Activated CD4-positive, alpha-beta T cell treated with anti-CD3 and anti-CD28 coated beads, Interleukin-2, amount 50 U/mL, for 4 hours (primary cell): ENCODE data around the gene ROR2.

Experiments used
- DNase-seq, 2 experiments: peaks; one replicate each; pipeline ENCODE4 v3.0.0-alpha.2; 2020

ROR2 gene

DNA sequence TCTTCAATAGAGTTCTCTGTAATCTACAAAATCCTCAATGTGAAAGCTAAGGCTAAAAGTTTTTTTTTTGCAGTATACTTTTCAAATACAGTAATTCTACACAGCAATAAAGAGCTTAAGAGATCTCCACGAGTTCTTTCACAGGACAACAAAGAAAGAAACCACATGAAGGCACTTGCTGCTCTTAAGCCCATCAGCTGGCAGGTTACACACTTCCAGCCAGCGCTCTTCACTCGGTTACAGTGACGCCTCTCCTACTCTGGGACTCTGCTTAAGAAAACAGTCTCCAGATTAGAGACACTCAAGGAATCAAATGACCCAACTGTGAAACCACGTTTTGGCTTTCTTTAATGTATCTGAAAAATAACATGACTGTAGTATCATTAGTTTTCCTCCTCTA is 85.0 kb downstream of the ROR2 start:
- DNase-seq, result no peak

DNA sequence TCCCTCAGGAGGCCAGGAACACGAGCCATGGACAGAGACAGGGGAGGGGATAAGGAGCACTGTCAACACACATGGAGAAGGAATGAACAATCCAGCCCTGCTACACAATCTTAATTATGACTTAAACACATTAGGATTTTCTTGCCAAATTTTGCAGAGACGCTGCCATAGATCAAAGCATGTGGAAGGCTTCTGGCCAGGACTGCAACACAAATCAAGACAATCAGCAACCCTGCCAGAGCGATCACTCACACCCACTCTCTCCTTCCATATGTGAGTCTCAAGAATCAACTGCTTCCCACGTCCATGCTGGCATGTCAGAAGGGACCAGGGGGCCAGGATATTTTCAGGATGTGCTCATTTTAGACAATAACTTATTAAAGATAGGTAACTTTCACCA is 85.6 kb downstream of the ROR2 start:
- no peak for DNase-seq

DNA sequence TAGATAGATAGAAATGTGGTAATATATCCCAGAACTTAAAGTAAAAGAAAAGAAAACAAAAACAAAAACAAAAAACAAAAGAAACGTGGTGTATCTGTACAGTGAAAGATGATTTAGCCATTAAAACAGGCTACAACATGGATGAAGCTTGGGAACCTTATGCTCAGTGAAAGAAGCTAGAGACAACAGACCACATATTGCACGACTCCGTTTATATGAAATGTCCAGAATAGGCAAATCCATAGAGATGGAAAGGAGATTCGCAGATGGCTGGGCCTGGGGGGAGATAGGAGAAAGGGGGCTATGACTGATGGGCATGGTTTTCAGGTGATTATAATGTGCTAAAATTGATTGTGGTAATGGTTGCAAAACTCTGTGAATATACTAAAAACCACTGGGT is 86.6 kb downstream of the ROR2 start:
- DNase-seq, result no peak

DNA sequence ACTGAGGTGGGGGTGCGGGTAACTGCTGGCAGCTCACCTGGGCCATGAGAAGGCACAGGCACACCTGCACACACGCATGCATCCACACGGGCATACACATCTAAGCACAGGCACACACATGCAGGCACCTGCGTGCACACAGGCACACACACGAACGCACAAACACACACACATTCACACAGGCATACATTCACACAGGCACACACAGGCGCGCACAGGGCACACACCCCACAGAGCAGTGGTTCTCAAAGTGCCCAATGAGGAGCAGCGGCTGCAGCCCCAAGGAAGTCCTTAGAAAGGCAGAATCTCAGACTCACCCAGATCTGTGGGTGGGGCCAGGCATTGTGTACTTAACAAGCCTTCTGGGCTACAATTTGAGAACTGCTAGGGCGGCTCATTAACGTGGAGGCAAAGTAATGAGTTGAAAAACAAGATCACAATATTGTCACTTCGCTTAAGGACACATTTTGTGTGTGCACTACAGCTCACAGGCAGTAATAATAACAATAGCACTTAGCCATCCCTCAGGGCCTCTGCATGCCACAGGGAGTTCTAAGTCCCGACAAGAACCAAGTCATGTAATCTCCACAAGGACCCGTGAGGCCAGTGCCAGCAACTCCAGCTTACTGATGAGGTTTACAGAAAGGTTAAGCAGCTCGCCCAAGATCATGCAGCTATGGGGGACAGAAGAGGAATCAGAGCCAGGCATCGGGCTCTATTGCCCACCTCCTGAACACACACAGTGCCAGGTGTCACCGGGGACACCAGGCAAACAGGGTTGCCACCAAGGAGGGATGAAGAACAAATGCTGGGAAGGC is 91.6 kb downstream of the ROR2 start:
- DNase-seq, result no peak

DNA sequence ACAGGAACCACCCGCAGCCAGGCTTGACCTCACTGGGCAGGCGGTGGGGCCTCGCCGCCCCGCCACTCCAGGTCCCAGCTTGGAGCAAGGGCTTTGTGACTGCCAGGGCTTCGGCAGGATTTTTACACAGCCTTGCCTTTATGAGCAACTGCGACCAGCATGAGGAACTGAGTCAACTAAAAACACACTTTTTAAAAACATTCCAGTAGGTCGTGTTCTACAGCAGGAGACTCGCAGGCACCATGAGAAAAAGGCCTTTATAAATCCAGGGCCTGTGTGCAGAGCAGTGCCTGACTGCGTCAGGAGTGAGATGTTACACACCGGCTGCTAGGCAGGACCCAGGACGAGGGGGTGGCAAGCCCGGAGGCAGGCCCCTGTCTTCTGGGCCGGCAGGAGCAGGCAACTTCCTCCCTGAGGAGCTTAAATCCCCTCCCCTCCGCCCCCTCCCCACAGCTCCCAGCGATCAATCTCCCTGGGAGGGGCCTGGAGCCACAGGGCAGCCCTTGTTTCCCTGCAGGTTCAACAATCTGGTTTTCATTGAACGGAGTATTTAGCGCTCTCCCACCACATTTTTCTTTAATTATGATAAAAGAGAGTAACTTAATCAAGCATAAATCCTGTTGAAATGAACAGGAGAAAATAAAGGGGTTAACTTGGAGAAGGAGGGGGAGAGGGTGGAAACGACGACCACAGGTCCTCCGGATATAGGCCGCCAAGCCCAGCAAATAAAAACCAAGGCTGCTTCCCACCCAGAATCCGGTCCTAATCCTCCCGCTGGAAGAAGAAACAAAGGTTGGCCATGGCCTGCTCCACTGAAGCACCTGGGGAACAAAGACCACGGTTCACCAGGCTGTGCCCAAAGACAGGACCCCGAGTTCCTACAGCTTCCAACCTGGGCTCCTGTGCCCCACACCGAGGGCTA is 92.5 kb downstream of the ROR2 start:
- DNase-seq, result no peak

DNA sequence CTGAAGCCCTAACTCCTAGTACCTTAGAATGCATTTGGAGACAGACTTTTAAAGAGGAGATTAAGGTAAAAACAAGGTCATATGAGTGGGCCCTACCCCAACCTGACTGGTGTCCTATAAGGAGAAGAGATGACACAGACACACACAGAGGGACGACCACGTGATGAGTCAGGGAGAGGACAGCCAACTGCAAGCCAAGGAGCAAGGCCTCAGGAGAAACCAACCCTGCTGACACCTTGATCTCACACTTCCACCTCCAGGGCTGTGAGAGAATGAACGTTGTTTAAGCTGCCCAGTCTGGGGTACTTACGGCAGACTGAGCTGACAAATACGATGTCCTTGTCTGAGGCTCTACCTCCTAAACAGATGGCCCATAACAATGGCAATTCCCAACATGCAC is 93.6 kb downstream of the ROR2 start:
- DNase-seq, result no peak

GRCh38 chr9:91855196-91855595 is 94.8 kb downstream of the ROR2 start:
- no peak for DNase-seq

DNA sequence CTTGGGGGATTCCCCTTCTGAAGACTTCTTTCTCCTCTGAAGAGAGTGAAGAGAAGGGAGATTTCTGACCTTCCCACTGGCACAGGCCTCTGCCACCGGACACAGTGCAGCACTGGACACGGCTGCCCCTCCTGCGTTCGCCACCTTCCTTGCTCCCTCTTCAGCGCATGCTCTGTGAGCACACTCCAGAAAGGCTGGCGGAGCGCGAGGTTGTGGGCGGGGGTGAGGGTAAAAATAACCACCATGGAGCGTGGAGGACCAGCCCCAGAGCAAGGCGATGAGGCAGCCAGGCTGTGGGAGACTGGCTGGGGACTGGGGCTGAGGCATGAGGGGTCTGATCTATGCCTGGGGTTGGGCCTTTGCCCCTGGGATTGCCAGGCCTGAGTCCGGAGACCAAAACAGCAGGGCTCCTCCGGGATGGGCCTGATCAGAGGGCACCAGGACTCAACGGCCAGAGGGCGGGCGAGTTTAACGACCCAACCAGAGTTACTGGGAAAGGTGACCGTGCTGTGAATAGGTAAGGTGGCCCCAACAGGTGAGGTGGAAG is 97.2 kb downstream of the ROR2 start:
- DNase-seq, result no peak

DNA sequence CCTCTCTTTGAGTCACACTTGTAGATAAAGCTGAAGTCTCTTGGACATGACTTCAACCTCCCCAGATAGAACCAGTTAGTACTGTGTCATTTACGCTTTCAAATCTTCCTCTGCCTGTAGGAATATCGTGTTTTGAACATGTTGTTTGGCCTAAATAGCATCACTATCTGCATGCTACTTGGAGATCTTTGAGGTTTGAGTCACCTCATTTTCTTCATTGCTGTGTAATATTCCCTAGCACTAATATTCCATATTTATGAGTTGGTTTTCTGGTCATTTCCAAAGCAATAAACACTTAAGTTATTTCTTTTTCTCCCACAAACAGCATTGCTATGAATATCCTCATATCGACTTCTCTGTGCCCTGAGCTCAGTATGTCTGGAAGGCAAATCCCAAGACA is 100.3 kb downstream of the ROR2 start:
- no peak for DNase-seq

GRCh38 chr9:91848146-91848545 is 101.9 kb downstream of the ROR2 start:
- no peak for DNase-seq

DNA sequence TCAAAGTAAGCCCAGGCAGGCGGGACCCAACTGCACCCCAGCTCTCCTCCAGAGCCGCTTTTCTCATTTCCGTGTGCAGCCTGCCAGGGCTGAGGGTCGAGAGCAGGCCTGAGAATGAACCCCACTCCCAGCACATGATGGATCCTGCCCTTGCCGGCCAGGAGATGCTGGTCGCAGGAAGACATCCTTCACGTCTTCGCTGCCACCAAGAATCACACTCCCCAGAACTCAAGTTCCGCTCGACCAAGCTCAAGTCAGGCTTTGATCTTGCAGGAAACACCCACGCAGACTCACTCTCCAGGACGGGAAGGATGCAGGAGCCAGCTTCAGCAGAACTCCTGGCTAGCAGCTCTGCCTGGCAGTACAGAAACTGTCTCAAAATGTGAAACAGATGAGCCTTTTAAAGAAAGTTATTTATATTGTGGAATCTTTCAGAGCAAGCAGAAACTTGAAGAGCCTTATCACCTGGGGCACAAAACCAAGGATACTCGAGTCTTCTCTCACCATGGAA is 102.4 kb downstream of the ROR2 start:
- no peak for DNase-seq

DNA sequence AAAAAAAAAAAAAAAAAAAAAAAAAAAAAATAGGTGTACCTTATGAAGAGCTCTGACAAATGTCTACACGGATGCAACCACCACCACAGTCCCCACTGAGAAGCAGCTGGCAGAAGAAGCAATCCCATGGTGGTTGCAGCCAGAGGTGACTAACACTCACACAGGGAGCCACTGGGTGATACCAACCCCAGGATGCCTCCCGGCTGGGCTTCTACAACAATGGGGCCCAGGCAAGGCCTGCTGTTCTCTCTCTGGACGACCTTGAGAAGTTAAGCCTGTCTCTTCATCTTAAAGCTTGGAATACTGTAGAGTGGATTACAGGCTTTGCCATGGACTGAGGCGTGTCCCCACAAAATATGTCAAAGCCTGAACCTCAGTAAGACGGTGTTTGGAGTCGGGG is 104.1 kb downstream of the ROR2 start:
- no peak for DNase-seq

GRCh38 chr9:91844701-91845291 is 105.2 kb downstream of the ROR2 start:
- no peak for DNase-seq

DNA sequence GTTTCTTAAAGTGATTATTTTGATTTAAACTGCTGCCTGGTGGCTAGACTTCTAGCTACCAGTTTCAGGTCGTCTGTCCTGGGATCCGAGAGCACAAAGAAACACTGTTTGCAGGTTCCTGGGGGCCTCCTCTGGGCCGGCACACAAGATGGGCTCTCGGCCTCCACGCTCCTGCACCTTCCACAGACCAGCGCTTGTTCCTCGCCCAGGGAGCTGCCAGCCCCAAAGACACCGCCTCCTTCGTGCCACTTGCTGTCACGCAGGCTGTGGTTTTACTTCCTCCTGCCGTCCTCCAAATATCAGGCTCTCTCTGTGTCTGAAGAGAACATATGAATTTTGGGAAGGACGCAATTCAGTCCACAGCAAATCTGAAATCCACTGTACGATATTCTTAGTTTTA is 105.8 kb downstream of the ROR2 start:
- no peak for DNase-seq

DNA sequence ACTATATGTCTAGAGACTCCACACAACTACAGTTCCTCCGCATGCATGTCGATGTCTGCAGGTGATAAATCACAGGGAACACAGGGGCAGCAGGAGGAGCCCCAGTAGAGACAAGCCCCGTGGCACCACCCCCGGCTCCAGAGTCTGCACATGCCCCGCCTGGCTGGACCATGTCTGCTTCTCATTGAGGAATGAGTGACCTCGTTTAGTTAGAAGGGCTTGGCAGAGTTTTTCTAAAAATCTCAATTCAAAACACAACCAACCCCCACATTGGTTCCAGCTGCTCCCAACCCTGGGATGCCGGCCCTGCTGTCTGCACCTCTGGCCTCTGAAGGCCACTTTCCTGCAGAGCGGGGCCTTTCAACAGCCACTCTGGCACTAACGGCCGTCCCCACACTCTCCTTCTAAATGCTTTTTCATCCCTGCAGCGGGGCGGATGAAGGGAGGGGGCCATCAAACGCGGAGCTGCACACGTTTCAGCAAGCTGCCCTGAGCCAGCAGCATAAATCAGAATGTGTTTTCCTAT is 106.3 kb downstream of the ROR2 start:
- DNase-seq, result no peak

- no peak for DNase-seq
These were observed 106.9 kb downstream of the ROR2 start for GRCh38 chr9:91843093-91843492.

DNA sequence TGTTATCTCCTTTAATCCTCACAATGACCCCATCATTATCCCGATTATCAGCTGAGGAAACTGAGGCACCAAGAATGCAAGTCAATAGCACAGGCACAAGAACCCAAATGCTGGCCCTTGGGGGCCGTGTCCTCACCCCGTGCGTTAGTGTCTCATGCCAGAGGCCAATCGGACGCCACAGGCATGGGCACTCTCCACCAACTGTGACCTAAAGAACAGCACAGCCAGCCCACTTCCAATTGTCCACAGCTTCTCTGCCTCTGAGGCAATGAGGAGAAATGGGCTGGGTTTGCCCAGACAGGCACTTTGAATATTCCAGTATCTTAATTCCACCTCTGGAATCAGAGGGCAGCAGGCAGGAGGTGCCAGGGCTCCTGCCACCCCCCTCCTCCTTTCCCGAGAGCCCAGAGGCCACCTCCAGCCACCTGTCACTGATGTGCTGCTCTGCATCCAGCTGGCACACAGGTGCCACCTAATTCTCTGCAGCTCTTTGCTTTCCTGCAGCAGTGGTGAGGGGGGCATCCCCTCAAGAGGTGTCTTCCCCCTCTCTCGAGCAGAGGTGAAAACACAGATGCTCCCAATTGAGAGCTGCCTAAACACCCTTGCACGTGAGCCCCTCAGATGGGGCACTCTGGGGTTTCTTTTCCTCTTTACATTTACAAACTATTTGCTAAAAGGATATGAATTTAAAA is 107.5 kb downstream of the ROR2 start:
- no peak for DNase-seq

- DNase-seq, result no peak
These were observed 108.4 kb downstream of the ROR2 start for GRCh38 chr9:91841591-91841990.

DNA sequence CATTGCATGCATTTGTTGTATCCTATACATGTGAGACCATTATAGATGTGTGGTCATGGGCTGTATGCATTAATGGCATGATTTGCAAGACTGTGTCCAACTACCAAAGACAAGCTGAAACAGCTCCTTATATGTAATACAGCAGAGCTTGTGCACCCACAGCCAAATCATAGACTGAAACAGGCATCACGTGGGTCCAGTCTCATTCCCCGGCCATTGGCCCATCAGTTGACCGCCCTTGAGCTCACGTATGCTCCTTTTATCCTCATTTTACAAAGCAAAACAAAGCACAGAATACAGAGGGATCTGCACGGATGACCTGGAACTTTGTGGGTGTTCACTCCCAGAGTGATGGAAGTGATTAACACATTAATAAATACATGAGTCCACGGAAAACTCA is 109.1 kb downstream of the ROR2 start:
- no peak for DNase-seq

DNA sequence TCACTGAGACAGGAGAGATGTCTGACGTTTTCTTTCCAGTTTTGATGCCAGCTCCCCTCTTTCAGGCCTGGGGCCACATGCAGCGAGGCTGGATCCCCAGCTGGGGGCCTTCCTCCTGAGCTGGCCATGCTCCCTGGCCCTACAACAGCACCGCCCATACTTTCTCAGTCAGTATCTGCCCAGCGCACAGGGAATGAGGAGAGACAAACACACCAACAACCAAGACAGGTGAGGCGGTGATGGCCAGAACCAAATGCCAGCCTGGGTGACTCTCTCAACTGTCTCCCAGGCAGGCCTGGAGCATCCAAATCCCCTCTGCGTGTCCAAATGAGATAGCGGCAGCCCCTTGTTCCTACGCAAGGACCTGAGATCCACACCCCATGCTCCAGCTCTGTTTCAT is 109.6 kb downstream of the ROR2 start:
- no peak for DNase-seq

- no peak for DNase-seq
These were observed 110.0 kb downstream of the ROR2 start for GRCh38 chr9:91839926-91840465.
